Neural crest cell (in vitro differentiated cells): ENCODE measurements around the gene TYRO3. TPM values are rescaled to one million over a fixed set of nuclear protein-coding genes. Genes with fewer than 3 reads are reported as not detected.

Experiments used
- DNase-seq: peaks from one replicate; pipeline ENCODE4 v3.0.0; 2021; ENCODE audit warnings: low read depth, mixed read lengths, low spot score
- H3K27ac Mint-ChIP-seq: one replicate; pipeline ENCODE4 v1.8.0; 2021; ENCODE audit warnings: mild to moderate bottlenecking, mixed read lengths; ENCODE audit not compliant: unreplicated experiment
- H3K27me3 Mint-ChIP-seq: 2 replicates; pipeline ENCODE4 v1.8.0; 2021; ENCODE audit warnings: low read depth, mild to moderate bottlenecking, mixed read lengths
- H3K36me3 Mint-ChIP-seq: 2 replicates; pipeline ENCODE4 v1.8.0; 2021; ENCODE audit warnings: low read depth, mild to moderate bottlenecking, mixed read lengths
- H3K4me1 Mint-ChIP-seq: 2 replicates; pipeline ENCODE4 v1.8.0; 2021; ENCODE audit warnings: mixed read lengths
- H3K4me3 Mint-ChIP-seq: one replicate; pipeline ENCODE4 v1.8.0; 2021; ENCODE audit warnings: mild to moderate bottlenecking, mixed read lengths
- H3K9me3 Mint-ChIP-seq: 2 replicates; pipeline ENCODE4 v1.8.0; 2021; ENCODE audit warnings: mixed read lengths
- total RNA-seq: library from RNA; stranded (reverse); gene quantifications from 2 replicates; pipeline ENCODE4 v1.2.1, GENCODE V29; 2021
- TF ChIP-seq, protein P1 (sequence below): fragments of 200-600 bp; sonication (generic); conservative IDR thresholded peaks from 2 replicates; pipeline ENCODE4 v1.5.0; 2021; ENCODE audit warnings: antibody characterized with exemption, mild to moderate bottlenecking

Gene TYRO3
- total RNA-seq, 1 donor from 2014 or later = 71.7 TPM

- peak; percentile 26 for DNase-seq
- Mint-ChIP-seq H3K36me3 (peaks cover 3% of the 10 kb centered on the region), H3K9me3 (no peaks in the 10 kb centered on the region), H3K27me3 (peaks cover 71% of the 10 kb centered on the region), H3K27ac (no peak overlapping the region), H3K4me3 (peak overlapping the region; percentile 82), H3K4me1 (peaks cover 8% of the 10 kb centered on the region)
- TF ChIP-seq, protein P1, sequence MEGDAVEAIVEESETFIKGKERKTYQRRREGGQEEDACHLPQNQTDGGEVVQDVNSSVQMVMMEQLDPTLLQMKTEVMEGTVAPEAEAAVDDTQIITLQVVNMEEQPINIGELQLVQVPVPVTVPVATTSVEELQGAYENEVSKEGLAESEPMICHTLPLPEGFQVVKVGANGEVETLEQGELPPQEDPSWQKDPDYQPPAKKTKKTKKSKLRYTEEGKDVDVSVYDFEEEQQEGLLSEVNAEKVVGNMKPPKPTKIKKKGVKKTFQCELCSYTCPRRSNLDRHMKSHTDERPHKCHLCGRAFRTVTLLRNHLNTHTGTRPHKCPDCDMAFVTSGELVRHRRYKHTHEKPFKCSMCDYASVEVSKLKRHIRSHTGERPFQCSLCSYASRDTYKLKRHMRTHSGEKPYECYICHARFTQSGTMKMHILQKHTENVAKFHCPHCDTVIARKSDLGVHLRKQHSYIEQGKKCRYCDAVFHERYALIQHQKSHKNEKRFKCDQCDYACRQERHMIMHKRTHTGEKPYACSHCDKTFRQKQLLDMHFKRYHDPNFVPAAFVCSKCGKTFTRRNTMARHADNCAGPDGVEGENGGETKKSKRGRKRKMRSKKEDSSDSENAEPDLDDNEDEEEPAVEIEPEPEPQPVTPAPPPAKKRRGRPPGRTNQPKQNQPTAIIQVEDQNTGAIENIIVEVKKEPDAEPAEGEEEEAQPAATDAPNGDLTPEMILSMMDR = no peak
Observed at GRCh38 chr15:41512940-41513505, 46.0 kb upstream of the TYRO3 start.

DNA sequence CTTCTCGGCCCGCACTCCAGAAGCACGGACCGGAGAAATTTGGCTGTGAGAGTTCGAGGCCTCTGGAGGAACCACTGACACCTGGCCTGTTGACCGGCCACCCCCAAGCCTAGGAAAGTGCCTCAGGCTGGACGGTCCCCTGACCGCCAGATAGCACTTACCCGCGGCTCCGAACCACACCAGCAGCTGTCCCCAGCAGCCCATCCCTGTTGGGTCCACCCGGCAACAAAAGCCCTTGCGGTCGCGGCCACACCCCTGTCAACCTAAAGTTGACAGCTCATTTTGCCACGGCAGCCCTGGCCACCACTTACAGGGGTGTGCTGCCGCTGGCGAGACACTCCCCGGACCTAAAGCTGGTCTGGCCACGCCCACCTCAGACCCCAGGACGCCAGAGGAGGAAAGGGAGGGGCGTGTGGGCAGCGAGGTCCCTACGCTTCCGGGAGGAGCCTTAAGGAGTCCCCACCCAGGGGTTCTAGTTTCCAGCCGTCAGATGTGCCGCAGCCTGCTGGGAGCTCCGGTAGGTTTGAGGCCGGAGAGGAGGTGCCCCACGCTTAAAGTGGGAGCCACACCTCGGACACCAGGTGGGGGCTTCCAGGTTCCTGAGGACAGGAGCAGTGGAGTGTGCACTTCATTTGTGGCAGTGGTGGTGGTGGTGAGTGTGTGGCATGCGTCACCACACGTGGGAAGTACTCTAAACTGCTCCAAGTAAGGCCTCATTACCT is 45.3 kb upstream of the TYRO3 start, which contains the start of gene LTK:
LTK (minus strand) TSS at position 322 of the 722 bp plus-strand sequence; CDS start at position 204, 118 bp downstream.
- Mint-ChIP-seq H3K9me3 (no peaks in the 10 kb centered on the region), H3K27me3 (peaks cover 66% of the 10 kb centered on the region), H3K4me3 (peak within 1 kb of the TSS; percentile 82), H3K4me1 (peaks cover 8% of the 10 kb centered on the region), H3K36me3 (peaks cover 3% of the 10 kb centered on the region), H3K27ac (no peak within 1 kb of the TSS)
- DNase-seq = peak; percentile 26
- TF ChIP-seq, protein P1 = no peak

- TF ChIP-seq, protein P1 = no peak
- Mint-ChIP-seq H3K27me3 (peaks cover 32% of the 10 kb centered on the region), H3K9me3 (no peaks in the 10 kb centered on the region), H3K4me1 (peaks cover 8% of the 10 kb centered on the region), H3K4me3 (no peak overlapping the region), H3K27ac (no peak overlapping the region), H3K36me3 (peaks cover 5% of the 10 kb centered on the region)
- no peak for DNase-seq
Observed at GRCh38 chr15:41517895-41518449, 41.0 kb upstream of the TYRO3 start.

DNA sequence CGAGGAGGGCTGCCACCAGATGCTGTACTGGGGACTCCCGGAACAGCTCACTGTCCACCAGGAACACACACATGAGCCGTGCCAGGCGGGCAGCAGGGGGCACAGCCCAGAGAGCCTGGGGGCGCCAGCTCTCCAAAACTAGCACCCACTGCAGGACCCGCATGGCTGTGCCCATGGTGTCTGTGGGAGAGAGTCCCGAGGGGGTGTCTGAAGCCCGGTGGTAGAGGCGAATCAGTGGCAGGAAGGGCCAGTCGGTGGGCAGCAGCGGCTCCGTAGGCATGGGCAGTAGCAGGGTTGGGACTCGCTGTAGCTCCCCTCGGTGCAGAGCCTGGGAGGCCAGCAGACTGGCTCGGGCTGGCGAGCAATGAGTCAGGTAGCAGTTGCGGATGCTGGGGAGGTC is 38.4 kb upstream of the TYRO3 start:
- no peak for DNase-seq
- Mint-ChIP-seq H3K9me3 (no peaks in the 10 kb centered on the region), H3K4me1 (no peaks in the 10 kb centered on the region), H3K4me3 (no peak overlapping the region), H3K27ac (no peak overlapping the region), H3K36me3 (peaks cover 5% of the 10 kb centered on the region), H3K27me3 (peaks cover 9% of the 10 kb centered on the region)
- TF ChIP-seq, protein P1 = no peak

- TF ChIP-seq, protein P1 = no peak
- H3K9me3 Mint-ChIP-seq = no peaks in the 10 kb centered on the region
- no peak overlapping the region for H3K4me3 Mint-ChIP-seq
- H3K4me1 Mint-ChIP-seq = no peaks in the 10 kb centered on the region
- no peak overlapping the region for H3K27ac Mint-ChIP-seq
- DNase-seq = no peak
- peaks cover 7% of the 10 kb centered on the region for H3K27me3 Mint-ChIP-seq
- H3K36me3 Mint-ChIP-seq = peaks cover 11% of the 10 kb centered on the region
Observed at GRCh38 chr15:41521614-41522013, 37.4 kb upstream of the TYRO3 start.
